Measurements from ENCODE around the gene PIH1D2.

GRCh38 chr11:112037527-112037926 lies 36.3 kb downstream of the PIH1D2 start:
- TF ChIP-seq CTCF (IDR thresholded peaks at IDR 0.05) (no peak), POLR2A (IDR thresholded peaks at IDR 0.05) (no peak)

Data from lower leg skin (tissue), 3 donors.